Hematopoietic multipotent progenitor cell treated with erythropoietin and hydrocortisone succinate and interleukin-3 and kit ligand, for 8 days (in vitro differentiated cells): Measurements from ENCODE around the gene KIAA1210.
"Not testable (repeated sequence)": the region's sequence is repeated elsewhere in the genome, so short reads cannot be mapped to it uniquely, and the experiment has no call there.

Experiments used
- DNase-seq: peaks from one replicate; pipeline ENCODE4 v3.0.0-alpha.2; 2015

Gene KIAA1210

DNA sequence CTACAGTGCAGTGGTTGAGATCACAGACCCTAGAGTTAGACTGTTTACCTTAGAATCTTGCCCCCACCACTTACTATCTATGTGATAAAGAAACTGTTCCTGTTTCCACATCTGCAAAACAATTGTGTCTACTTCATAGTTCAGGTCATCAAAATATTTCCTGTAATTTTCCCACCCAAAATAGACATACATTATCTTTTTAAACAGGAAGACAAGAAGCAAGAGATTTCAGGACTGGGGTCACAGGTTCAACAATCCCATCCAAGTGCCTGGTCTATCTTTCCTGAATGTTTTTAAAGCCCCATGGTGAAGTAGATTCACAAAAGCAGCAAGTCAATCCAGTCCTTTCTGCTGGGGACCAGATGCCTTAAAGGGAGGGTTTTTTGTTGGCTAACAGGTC is 96.6 kb downstream of the KIAA1210 start:
- DNase-seq: no peak

GRCh38 chrX:119029656-119030055 is 98.0 kb downstream of the KIAA1210 start:
- not testable (repeated sequence) for DNase-seq

DNA sequence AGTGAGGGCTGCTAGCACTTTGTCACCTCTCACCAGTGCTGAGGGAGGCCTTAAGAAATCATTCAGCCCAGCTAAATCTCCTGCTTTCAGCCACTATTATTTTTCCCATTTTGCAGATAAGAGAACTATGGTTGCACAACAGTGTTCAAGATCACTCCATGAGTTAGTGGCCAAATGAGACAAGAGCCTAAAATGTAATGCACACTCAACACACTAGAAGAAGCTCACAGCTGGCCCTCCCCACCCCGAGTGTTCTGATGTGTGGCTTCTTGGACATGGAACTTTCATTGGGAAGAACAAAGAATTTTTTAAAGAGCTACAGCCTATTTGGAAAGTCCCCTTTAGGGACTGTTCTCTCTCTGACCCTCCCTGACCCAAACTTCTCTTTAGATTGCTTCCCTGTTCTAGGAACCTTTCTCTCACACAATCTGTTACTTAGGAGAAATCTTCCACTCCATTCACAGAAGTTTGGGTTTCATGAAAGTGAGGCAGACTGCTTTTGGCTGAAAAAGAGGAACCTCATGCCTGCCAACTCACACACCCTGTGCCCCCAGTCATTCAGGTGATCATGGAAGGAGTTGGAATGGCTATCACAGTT is 98.8 kb downstream of the KIAA1210 start:
- no peak for DNase-seq
